HepG2 (cell line): ENCODE data around the gene SEMA3C. TPM values are rescaled to one million over a fixed set of nuclear protein-coding genes. Genes with fewer than 3 reads are reported as not detected.

Experiments used
- ATAC-seq: fragments of 200-7000 bp; cut with Tn5 transposase; 3 replicates; pipeline ENCODE4 v1.9.1; 2020; ENCODE audit warnings: mild to moderate bottlenecking, moderate library complexity
- BruUV-seq: library from RNA; stranded (reverse); fragments of 400-500 nt; replicated peaks from 2 replicates; lab custom pipeline; 2021; lab: Mats Ljungman, UMichigan
- CTCF ChIA-PET: fragments of 300-600 bp; formaldehyde crosslinking; extraction: SDS; loops from one replicate; lab custom pipeline; 2021; ENCODE audit warnings: low total read pairs, inconsistent platforms, low intra/inter-chr PET ratio; lab: Yijun Ruan, JAX
- POLR2A ChIA-PET: fragments of 350-600 bp; sonication (Branson Sonifier 250); formaldehyde crosslinking; loops from one replicate; lab custom pipeline; 2020; ENCODE audit warnings: antibody characterized with exemption, inconsistent platforms; lab: Yijun Ruan, JAX
- DNase-seq: peaks from one replicate; pipeline ENCODE4 v3.0.0-alpha.2; 2015; ENCODE audit warnings: low spot score
- FAIRE-seq: peaks from 3 replicates; lab custom pipeline; 2011; peaks lifted over from hg19 to GRCh38; lab: Jason Lieb, UNC
- H2AFZ ChIP-seq: one replicate; pipeline ENCODE4 v1.6.1; 2011; ENCODE audit warnings: low read length, inconsistent platforms
- H3K27ac ChIP-seq: fragments of 300-600 bp; 3 replicates; pipeline ENCODE4 v1.8.0; 2011; ENCODE audit warnings: mixed run types, mild to moderate bottlenecking, mixed read lengths, low read length, inconsistent platforms; ENCODE audit not compliant: insufficient read depth; ENCODE audit errors: extremely low read length
- H3K27me3 ChIP-seq, 2 experiments: fragments of 200-600 bp in 1 of 2; 2 replicates in 1 of 2; 3 replicates in 1 of 2; pipeline versions ENCODE4 v1.6.0 to v1.8.0; 2011; ENCODE audit warnings: low read length in 2 of 2, mild to moderate bottlenecking in 2 of 2, moderate library complexity in 2 of 2, inconsistent platforms in 1 of 2; ENCODE audit not compliant: insufficient read depth in 2 of 2, control insufficient read depth in 1 of 2
- H3K36me3 ChIP-seq, 2 experiments: fragments of 200-600 bp in 1 of 2; replicated peaks in 1 of 2; 2 replicates in 1 of 2; 3 replicates in 1 of 2; pipeline versions ENCODE4 v1.5.1 to v1.8.0; 2011; ENCODE audit warnings: low read length in 2 of 2, inconsistent platforms in 1 of 2; ENCODE audit not compliant: insufficient read depth in 2 of 2, control insufficient read depth in 1 of 2
- H3K4me1 ChIP-seq: 2 replicates; pipeline ENCODE4 v1.5.1; 2012; ENCODE audit warnings: low read length, inconsistent platforms; ENCODE audit not compliant: insufficient read depth
- H3K4me2 ChIP-seq: 2 replicates; pipeline ENCODE4 v1.6.0; 2011; ENCODE audit warnings: low read depth, low read length, inconsistent platforms
- H3K4me3 ChIP-seq, 3 experiments: fragments of 200-600 bp in 1 of 3; sonication (generic), shearing (Covaris generic) in 1 of 3; replicated peaks in 1 of 3; 2 replicates each; pipeline ENCODE4 v1.5.1; 2011 to 2016; ENCODE audit warnings: low read length in 3 of 3, inconsistent platforms in 2 of 3, low read depth in 2 of 3, mild to moderate bottlenecking in 2 of 3, control low read depth in 1 of 3, mixed read lengths in 1 of 3; ENCODE audit not compliant: insufficient read depth in 1 of 3
- H3K79me2 ChIP-seq: one replicate; pipeline ENCODE4 v1.6.1; 2011; ENCODE audit warnings: low read length, inconsistent platforms; ENCODE audit not compliant: insufficient read depth
- H3K9ac ChIP-seq: 2 replicates; pipeline ENCODE4 v1.6.0; 2011; ENCODE audit warnings: mild to moderate bottlenecking, low read depth, low read length, inconsistent platforms; ENCODE audit not compliant: insufficient read depth
- H3K9me3 ChIP-seq: 2 replicates; pipeline ENCODE4 v1.5.1; 2012; ENCODE audit warnings: mild to moderate bottlenecking, low read length
- H4K20me1 ChIP-seq: 2 replicates; pipeline ENCODE4 v1.6.0; 2011; ENCODE audit warnings: inconsistent platforms, mild to moderate bottlenecking, low read length, moderate library complexity; ENCODE audit not compliant: insufficient read depth
- CREM ChIP-seq, 2 experiments: sonication (generic) in 1 of 2; formaldehyde crosslinking in 1 of 2; IDR thresholded peaks; 2 replicates each; pipeline versions ENCODE4 v1.4.0 to v1.6.1; 2016 to 2020; ENCODE audit warnings: antibody characterized with exemption in 1 of 2, mild to moderate bottlenecking in 1 of 2, missing genetic modification reagents in 1 of 2
- KLF16 ChIP-seq, 2 experiments: sonication (generic) in 1 of 2; formaldehyde crosslinking in 1 of 2; IDR thresholded peaks; 2 replicates each; pipeline versions ENCODE4 v1.6.1 to v1.8.0; 2016 to 2023; ENCODE audit warnings: missing genetic modification reagents in 2 of 2, missing compliant biosample characterization in 1 of 2
- MTF1 ChIP-seq: sonication (generic); formaldehyde crosslinking; IDR thresholded peaks from 2 replicates; pipeline ENCODE4 v1.5.0; 2020; ENCODE audit warnings: missing genetic modification reagents
- POGK ChIP-seq: sonication (generic); formaldehyde crosslinking; conservative IDR thresholded peaks from 2 replicates; pipeline ENCODE4 v1.8.0; 2022; ENCODE audit warnings: mild to moderate bottlenecking, moderate library complexity, missing genetic modification reagents
- TAF1 ChIP-seq: sonication (generic); formaldehyde crosslinking; IDR thresholded peaks from 2 replicates; pipeline ENCODE4 v1.4.0; 2020; ENCODE audit warnings: missing genetic modification reagents
- ZNF232 ChIP-seq: sonication (generic); formaldehyde crosslinking; IDR thresholded peaks from 2 replicates; pipeline ENCODE4 v1.4.0; 2020; ENCODE audit warnings: missing genetic modification reagents, borderline replicate concordance
- WGBS: methylation state at CpG from one replicate; pipeline ENCODE4 v1.1.6; 2017; ENCODE audit warnings: low lambda C conversion rate; 5-methylcytosine and 5-hydroxymethylcytosine counted together
- in situ Hi-C: cut with HindIII; loops from 2 replicates; pipeline ENCODE4 v1.10.0; 2017; ENCODE audit warnings: low pct_unique_long_range_greater_than_20kb; ENCODE audit not compliant: extremely low pct_ligation_motif_present
- intact Hi-C: fragments of 100-400 bp; cut with micrococcal nuclease; formaldehyde crosslinking; loops from one replicate; pipeline ENCODE4 v1.10.0; 2022; ENCODE audit not compliant: unreplicated experiment
- polyA plus RNA-seq, 8 experiments: library from polyadenylated mRNA; depleted of rRNA in 3 of 8; stranded (reverse) in 7 of 8; unstranded in 1 of 8; fragments of >200 nt; fragmentation: Illumina TruSeq in 4 of 8; extraction: Trizol in 4 of 8; gene quantifications; 2 replicates each; pipeline versions ENCODE4 v1.2.1 to v1.2.3, GENCODE V29; 2011 to 2016; ENCODE audit warnings: low read depth in 4 of 8, missing spikeins in 1 of 8, mixed read lengths in 1 of 8; ENCODE audit not compliant: insufficient read depth in 1 of 8
- total RNA-seq, 5 experiments: library from RNA; depleted of rRNA; stranded (reverse); fragments of >200 nt; fragmentation: Illumina TruSeq; extraction: Trizol; gene quantifications; 2 replicates each; pipeline ENCODE4 v1.2.3, GENCODE V29; 2016; ENCODE audit warnings: low read depth in 1 of 5
- TF ChIP-seq, protein P1 (sequence below): sonication (generic); formaldehyde crosslinking; IDR thresholded peaks from 2 replicates; pipeline ENCODE4 v1.5.1; 2020; ENCODE audit warnings: missing genetic modification reagents, mild to moderate bottlenecking, borderline replicate concordance
- TF ChIP-seq, protein P2 (sequence below): sonication (generic); formaldehyde crosslinking; IDR thresholded peaks from 2 replicates; pipeline ENCODE4 v1.9.0; 2021; ENCODE audit warnings: missing genetic modification reagents, borderline replicate concordance
- TF ChIP-seq, protein P3 (sequence below): sonication (generic); formaldehyde crosslinking; IDR thresholded peaks from 2 replicates; pipeline ENCODE4 v1.4.0; 2020; ENCODE audit warnings: missing genetic modification reagents
- TF ChIP-seq, protein P4 (sequence below): sonication (generic); formaldehyde crosslinking; conservative IDR thresholded peaks from 2 replicates; pipeline ENCODE4 v1.4.0; 2020; ENCODE audit warnings: missing genetic modification reagents

SEMA3C gene
- total and polyA plus RNA-seq, 2 of the 13 experiments (the other 11 are each of a cell fraction or from before 2014, with no cell fraction given): 0.05 to 0.13 TPM

- no peak overlapping the region for H2AFZ ChIP-seq
- FAIRE-seq: no peak
- TF ChIP-seq CREM (IDR thresholded peaks at IDR 0.05) (no peak), CREM (CRISPR knock-in tag; IDR thresholded peaks at IDR 0.05) (no peak), POGK (CRISPR knock-in tag) (no peak), MTF1 (CRISPR knock-in tag) (no peak), ZNF232 (CRISPR knock-in tag) (no peak), KLF16 (CRISPR knock-in tag; IDR thresholded peaks at IDR 0.05) (no peak), TAF1 (CRISPR knock-in tag) (no peak)
- TF ChIP-seq, protein P1, sequence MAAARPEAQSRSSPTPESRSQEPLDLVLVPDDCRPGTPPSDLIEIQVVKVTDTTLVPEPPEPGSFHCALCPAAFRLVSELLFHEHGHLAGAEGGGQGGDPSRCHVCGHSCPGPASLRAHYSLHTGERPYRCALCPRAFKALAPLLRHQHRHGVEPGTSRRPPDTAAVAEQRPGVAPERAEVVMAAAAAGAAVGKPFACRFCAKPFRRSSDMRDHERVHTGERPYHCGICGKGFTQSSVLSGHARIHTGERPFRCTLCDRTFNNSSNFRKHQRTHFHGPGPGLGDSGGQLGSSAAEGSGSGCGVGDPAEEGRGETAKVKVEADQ (CRISPR knock-in tag): no peak
- TF ChIP-seq, protein P2, sequence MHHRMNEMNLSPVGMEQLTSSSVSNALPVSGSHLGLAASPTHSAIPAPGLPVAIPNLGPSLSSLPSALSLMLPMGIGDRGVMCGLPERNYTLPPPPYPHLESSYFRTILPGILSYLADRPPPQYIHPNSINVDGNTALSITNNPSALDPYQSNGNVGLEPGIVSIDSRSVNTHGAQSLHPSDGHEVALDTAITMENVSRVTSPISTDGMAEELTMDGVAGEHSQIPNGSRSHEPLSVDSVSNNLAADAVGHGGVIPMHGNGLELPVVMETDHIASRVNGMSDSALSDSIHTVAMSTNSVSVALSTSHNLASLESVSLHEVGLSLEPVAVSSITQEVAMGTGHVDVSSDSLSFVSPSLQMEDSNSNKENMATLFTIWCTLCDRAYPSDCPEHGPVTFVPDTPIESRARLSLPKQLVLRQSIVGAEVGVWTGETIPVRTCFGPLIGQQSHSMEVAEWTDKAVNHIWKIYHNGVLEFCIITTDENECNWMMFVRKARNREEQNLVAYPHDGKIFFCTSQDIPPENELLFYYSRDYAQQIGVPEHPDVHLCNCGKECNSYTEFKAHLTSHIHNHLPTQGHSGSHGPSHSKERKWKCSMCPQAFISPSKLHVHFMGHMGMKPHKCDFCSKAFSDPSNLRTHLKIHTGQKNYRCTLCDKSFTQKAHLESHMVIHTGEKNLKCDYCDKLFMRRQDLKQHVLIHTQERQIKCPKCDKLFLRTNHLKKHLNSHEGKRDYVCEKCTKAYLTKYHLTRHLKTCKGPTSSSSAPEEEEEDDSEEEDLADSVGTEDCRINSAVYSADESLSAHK (CRISPR knock-in tag): no peak
- TF ChIP-seq, protein P3, sequence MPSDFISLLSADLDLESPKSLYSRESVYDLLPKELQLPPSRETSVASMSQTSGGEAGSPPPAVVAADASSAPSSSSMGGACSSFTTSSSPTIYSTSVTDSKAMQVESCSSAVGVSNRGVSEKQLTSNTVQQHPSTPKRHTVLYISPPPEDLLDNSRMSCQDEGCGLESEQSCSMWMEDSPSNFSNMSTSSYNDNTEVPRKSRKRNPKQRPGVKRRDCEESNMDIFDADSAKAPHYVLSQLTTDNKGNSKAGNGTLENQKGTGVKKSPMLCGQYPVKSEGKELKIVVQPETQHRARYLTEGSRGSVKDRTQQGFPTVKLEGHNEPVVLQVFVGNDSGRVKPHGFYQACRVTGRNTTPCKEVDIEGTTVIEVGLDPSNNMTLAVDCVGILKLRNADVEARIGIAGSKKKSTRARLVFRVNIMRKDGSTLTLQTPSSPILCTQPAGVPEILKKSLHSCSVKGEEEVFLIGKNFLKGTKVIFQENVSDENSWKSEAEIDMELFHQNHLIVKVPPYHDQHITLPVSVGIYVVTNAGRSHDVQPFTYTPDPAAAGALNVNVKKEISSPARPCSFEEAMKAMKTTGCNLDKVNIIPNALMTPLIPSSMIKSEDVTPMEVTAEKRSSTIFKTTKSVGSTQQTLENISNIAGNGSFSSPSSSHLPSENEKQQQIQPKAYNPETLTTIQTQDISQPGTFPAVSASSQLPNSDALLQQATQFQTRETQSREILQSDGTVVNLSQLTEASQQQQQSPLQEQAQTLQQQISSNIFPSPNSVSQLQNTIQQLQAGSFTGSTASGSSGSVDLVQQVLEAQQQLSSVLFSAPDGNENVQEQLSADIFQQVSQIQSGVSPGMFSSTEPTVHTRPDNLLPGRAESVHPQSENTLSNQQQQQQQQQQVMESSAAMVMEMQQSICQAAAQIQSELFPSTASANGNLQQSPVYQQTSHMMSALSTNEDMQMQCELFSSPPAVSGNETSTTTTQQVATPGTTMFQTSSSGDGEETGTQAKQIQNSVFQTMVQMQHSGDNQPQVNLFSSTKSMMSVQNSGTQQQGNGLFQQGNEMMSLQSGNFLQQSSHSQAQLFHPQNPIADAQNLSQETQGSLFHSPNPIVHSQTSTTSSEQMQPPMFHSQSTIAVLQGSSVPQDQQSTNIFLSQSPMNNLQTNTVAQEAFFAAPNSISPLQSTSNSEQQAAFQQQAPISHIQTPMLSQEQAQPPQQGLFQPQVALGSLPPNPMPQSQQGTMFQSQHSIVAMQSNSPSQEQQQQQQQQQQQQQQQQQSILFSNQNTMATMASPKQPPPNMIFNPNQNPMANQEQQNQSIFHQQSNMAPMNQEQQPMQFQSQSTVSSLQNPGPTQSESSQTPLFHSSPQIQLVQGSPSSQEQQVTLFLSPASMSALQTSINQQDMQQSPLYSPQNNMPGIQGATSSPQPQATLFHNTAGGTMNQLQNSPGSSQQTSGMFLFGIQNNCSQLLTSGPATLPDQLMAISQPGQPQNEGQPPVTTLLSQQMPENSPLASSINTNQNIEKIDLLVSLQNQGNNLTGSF (CRISPR knock-in tag): no peak
- TF ChIP-seq, protein P4, sequence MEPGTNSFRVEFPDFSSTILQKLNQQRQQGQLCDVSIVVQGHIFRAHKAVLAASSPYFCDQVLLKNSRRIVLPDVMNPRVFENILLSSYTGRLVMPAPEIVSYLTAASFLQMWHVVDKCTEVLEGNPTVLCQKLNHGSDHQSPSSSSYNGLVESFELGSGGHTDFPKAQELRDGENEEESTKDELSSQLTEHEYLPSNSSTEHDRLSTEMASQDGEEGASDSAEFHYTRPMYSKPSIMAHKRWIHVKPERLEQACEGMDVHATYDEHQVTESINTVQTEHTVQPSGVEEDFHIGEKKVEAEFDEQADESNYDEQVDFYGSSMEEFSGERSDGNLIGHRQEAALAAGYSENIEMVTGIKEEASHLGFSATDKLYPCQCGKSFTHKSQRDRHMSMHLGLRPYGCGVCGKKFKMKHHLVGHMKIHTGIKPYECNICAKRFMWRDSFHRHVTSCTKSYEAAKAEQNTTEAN: no peak
These were observed 59.4 kb downstream of the SEMA3C start for GRCh38 chr7:80859272-80859970.

More at GRCh38 chr7:80859272-80859970, 59.4 kb downstream of the SEMA3C start:
- 17% methylated on average over 6 of the region's 6 CpGs for WGBS
- H4K20me1 ChIP-seq: no peaks in the 10 kb centered on the region
- no peak overlapping the region for H3K4me3 ChIP-seq
- intact Hi-C loops: no loop called here
- no peak for ATAC-seq
- no peak overlapping the region for H3K9ac ChIP-seq
- H3K4me1 ChIP-seq: peaks cover 15% of the 10 kb centered on the region
- ChIA-PET CTCF (no interaction called here), POLR2A (no interaction called here)
- no peaks in the 10 kb centered on the region for H3K9me3 ChIP-seq
- no peak overlapping the region for H3K4me2 ChIP-seq
- no peaks in the 10 kb centered on the region for H3K36me3 ChIP-seq
- no peak overlapping the region for H3K27ac ChIP-seq
- no peaks in the 10 kb centered on the region for H3K79me2 ChIP-seq
- no peaks in the 10 kb centered on the region for H3K27me3 ChIP-seq
- no TSS peak for BruUV-seq
- DNase-seq: no peak
- in situ Hi-C loops: no loop called here
